Activated T-helper 2 cell treated with anti-CD3 and anti-CD28 coated beads, Interferon-gamma antibody, Interleukin-2, Interleukin-4, amounts not matched to agents 10 μg/mL and 5 μg/mL and 100 μg/mL, durations not matched to agents 14 hours and 24 hours and 36 hours (primary cell): ENCODE results near the gene STK35. TPM values are rescaled to one million over a fixed set of nuclear protein-coding genes. Genes with fewer than 3 reads are reported as not detected.
"Not testable (repeated sequence)": the region's sequence is repeated elsewhere in the genome, so short reads cannot be mapped to it uniquely, and the experiment has no call there.

Experiments used
- DNase-seq: peaks from one replicate; pipeline ENCODE4 v3.0.0; 2021; ENCODE audit warnings: low spot score
- H3K27ac Mint-ChIP-seq: one replicate; pipeline ENCODE4 v1.8.0; 2021; ENCODE audit warnings: mixed read lengths
- H3K27me3 Mint-ChIP-seq: one replicate; pipeline ENCODE4 v1.8.0; 2021; ENCODE audit warnings: low read depth, mixed read lengths
- H3K36me3 Mint-ChIP-seq: one replicate; pipeline ENCODE4 v1.8.0; 2021; ENCODE audit warnings: low read depth, mixed read lengths
- H3K4me1 Mint-ChIP-seq: one replicate; pipeline ENCODE4 v1.8.0; 2021; ENCODE audit warnings: low read depth, mixed read lengths
- H3K4me3 Mint-ChIP-seq: one replicate; pipeline ENCODE4 v1.8.0; 2021; ENCODE audit warnings: low read depth, mild to moderate bottlenecking, moderate library complexity, mixed read lengths
- H3K9me3 Mint-ChIP-seq: one replicate; pipeline ENCODE4 v1.8.0; 2021; ENCODE audit warnings: mixed read lengths
- intact Hi-C: fragments of 100-400 bp; cut with micrococcal nuclease; formaldehyde crosslinking; loops from one replicate; pipeline ENCODE4 v1.15.1; 2023
- total RNA-seq: library from RNA; stranded (reverse); gene quantifications from 2 replicates; pipeline ENCODE4 v1.2.3, GENCODE V29; 2022

The STK35 gene
- total RNA-seq, 1 donor from 2014 or later: 18.9 TPM

GRCh38 chr20:2172305-2173175 is 70.9 kb downstream of the STK35 start:
- H3K27ac Mint-ChIP-seq: no peak overlapping the region
- intact Hi-C loops: loop anchor here (1.0 kb wide), 2 partner anchors 166 to 207 kb away; no protein-coding TSS in a partner anchor
- peak; percentile 44 for DNase-seq
- H3K4me1 Mint-ChIP-seq: no peaks in the 10 kb centered on the region
- no peaks in the 10 kb centered on the region for H3K9me3 Mint-ChIP-seq
- H3K36me3 Mint-ChIP-seq: no peaks in the 10 kb centered on the region
- H3K27me3 Mint-ChIP-seq: peaks cover 8% of the 10 kb centered on the region
- H3K4me3 Mint-ChIP-seq: no peak overlapping the region

DNA sequence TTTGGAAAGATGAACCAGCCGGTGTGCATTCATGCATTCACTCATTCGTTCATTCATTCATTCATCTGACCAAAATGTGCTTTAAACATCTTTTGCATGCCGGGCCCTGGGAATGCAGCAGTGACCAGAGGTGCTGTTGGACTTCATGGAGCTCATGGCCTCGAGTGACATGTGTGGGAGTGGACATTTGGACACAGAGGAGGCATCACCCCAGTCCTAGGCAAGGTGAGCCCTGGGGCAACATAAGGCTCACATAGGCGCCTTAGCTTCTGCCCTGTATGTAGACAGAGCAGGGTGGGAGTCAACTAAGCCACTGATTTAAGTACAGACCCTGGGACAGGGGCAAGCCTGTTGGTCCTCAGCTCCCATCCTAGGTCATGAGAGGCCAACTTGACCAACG is 71.6 kb downstream of the STK35 start:
- H3K27me3 Mint-ChIP-seq: peaks cover 9% of the 10 kb centered on the region
- H3K4me3 Mint-ChIP-seq: no peak overlapping the region
- no peaks in the 10 kb centered on the region for H3K4me1 Mint-ChIP-seq
- H3K36me3 Mint-ChIP-seq: no peaks in the 10 kb centered on the region
- DNase-seq: no peak
- H3K27ac Mint-ChIP-seq: no peak overlapping the region
- intact Hi-C loops: no loop called here
- no peaks in the 10 kb centered on the region for H3K9me3 Mint-ChIP-seq

GRCh38 chr20:2174067-2174466 is 72.4 kb downstream of the STK35 start:
- no peaks in the 10 kb centered on the region for H3K36me3 Mint-ChIP-seq
- no peaks in the 10 kb centered on the region for H3K9me3 Mint-ChIP-seq
- intact Hi-C loops: no loop called here
- no peak for DNase-seq
- H3K4me3 Mint-ChIP-seq: no peak overlapping the region
- H3K27me3 Mint-ChIP-seq: peaks cover 14% of the 10 kb centered on the region
- no peaks in the 10 kb centered on the region for H3K4me1 Mint-ChIP-seq
- H3K27ac Mint-ChIP-seq: no peak overlapping the region

- H3K4me1 Mint-ChIP-seq: no peaks in the 10 kb centered on the region
- H3K27ac Mint-ChIP-seq: no peak overlapping the region
- H3K4me3 Mint-ChIP-seq: no peak overlapping the region
- peaks cover 10% of the 10 kb centered on the region for H3K27me3 Mint-ChIP-seq
- H3K36me3 Mint-ChIP-seq: no peaks in the 10 kb centered on the region
- intact Hi-C loops: no loop called here
- no peak for DNase-seq
- no peaks in the 10 kb centered on the region for H3K9me3 Mint-ChIP-seq
Measured at GRCh38 chr20:2176946-2177345, 75.3 kb downstream of the STK35 start.

GRCh38 chr20:2178318-2179232 is 76.9 kb downstream of the STK35 start:
- DNase-seq: no peak
- Mint-ChIP-seq H3K9me3 (no peaks in the 10 kb centered on the region), H3K36me3 (no peaks in the 10 kb centered on the region), H3K27me3 (peaks cover 6% of the 10 kb centered on the region), H3K27ac (no peak overlapping the region), H3K4me3 (no peak overlapping the region), H3K4me1 (no peaks in the 10 kb centered on the region)
- intact Hi-C loops: no loop called here

DNA sequence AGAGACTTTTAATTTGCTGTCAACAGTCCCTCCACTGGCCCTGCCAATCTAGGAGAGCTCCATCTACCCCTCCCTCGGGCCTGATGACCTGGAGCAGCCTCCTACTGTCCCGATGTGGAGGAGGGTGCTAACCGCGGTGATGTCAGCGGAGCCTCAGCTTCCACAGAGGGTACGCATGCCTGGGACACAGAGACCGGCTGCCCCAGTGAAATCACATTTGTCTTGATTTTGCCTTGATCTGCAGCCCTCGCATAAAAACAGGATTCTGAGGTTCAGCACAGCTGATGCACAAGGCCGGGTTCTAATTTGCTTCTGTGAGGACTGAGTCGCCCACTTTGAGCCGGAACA is 77.6 kb downstream of the STK35 start:
- H3K36me3 Mint-ChIP-seq: no peaks in the 10 kb centered on the region
- H3K4me1 Mint-ChIP-seq: no peaks in the 10 kb centered on the region
- H3K4me3 Mint-ChIP-seq: no peak overlapping the region
- no peak overlapping the region for H3K27ac Mint-ChIP-seq
- H3K9me3 Mint-ChIP-seq: no peaks in the 10 kb centered on the region
- intact Hi-C loops: no loop called here
- no peak for DNase-seq
- peaks cover 5% of the 10 kb centered on the region for H3K27me3 Mint-ChIP-seq

GRCh38 chr20:2179949-2180348 is 78.3 kb downstream of the STK35 start:
- H3K36me3 Mint-ChIP-seq: no peaks in the 10 kb centered on the region
- no peak for DNase-seq

GRCh38 chr20:2183381-2183780 is 81.8 kb downstream of the STK35 start:
- no peak overlapping the region for H3K4me3 Mint-ChIP-seq
- H3K36me3 Mint-ChIP-seq: no peaks in the 10 kb centered on the region
- intact Hi-C loops: no loop called here

More at GRCh38 chr20:2179949-2180348, 78.3 kb downstream of the STK35 start:
- Mint-ChIP-seq H3K27ac (no peak overlapping the region), H3K27me3 (peaks cover 5% of the 10 kb centered on the region), H3K4me3 (no peak overlapping the region), H3K4me1 (no peaks in the 10 kb centered on the region), H3K9me3 (no peaks in the 10 kb centered on the region)
- intact Hi-C loops: no loop called here

GRCh38 chr20:2184933-2185332 is 83.3 kb downstream of the STK35 start:
- H3K4me3 Mint-ChIP-seq, H3K36me3 Mint-ChIP-seq, H3K9me3 Mint-ChIP-seq, H3K27ac Mint-ChIP-seq, DNase-seq, intact Hi-C loops, H3K4me1 Mint-ChIP-seq: not testable (repeated sequence)
- H3K27me3 Mint-ChIP-seq: peaks cover 16% of the 10 kb centered on the region

More at GRCh38 chr20:2183381-2183780, 81.8 kb downstream of the STK35 start:
- Mint-ChIP-seq H3K27me3 (peaks cover 10% of the 10 kb centered on the region), H3K4me1 (no peaks in the 10 kb centered on the region), H3K9me3 (peaks cover 5% of the 10 kb centered on the region), H3K27ac (no peak overlapping the region)
- DNase-seq: no peak

GRCh38 chr20:2195614-2196013 is 94.0 kb downstream of the STK35 start:
- H3K27me3 Mint-ChIP-seq: peaks cover 5% of the 10 kb centered on the region
- no peaks in the 10 kb centered on the region for H3K9me3 Mint-ChIP-seq
- no peak overlapping the region for H3K4me3 Mint-ChIP-seq
- H3K4me1 Mint-ChIP-seq: no peaks in the 10 kb centered on the region
- H3K36me3 Mint-ChIP-seq: no peaks in the 10 kb centered on the region
- DNase-seq: no peak
- H3K27ac Mint-ChIP-seq: no peak overlapping the region
- intact Hi-C loops: no loop called here

DNA sequence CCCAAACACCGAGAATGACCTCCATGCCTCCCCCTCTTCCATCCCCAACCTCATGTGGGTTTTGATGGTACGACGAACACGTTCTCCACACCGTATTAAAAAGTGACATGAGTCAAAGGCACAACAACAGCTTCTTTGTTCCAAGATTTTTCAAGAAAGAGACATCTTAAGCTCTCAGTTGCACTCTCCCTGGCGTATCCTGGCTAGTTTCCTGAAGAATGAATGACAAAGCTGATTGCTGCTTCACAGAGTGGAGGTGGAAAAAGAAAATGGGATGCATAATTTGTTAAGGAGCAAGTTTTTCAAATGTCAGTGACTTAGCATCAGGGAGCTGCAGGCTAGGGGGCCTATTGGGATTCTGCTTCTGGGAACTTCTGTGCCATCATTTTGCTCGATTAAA is 95.5 kb downstream of the STK35 start:
- H3K4me1 Mint-ChIP-seq: peaks cover 3% of the 10 kb centered on the region
- no peak for DNase-seq
- no peak overlapping the region for H3K4me3 Mint-ChIP-seq
- peaks cover 5% of the 10 kb centered on the region for H3K27me3 Mint-ChIP-seq
- H3K27ac Mint-ChIP-seq: no peak overlapping the region
- H3K9me3 Mint-ChIP-seq: no peaks in the 10 kb centered on the region
- intact Hi-C loops: no loop called here
- no peaks in the 10 kb centered on the region for H3K36me3 Mint-ChIP-seq
